Skeletal muscle tissue (tissue), 4 donors: ENCODE data around the gene ASPHD1. TPM values are rescaled to one million over a fixed set of nuclear protein-coding genes. Genes with fewer than 3 reads are reported as not detected.
"Not testable (repeated sequence)": the region's sequence is repeated elsewhere in the genome, so short reads cannot be mapped to it uniquely, and the experiment has no call there.

Experiments used
- H3K27ac ChIP-seq: one replicate; pipeline ENCODE4 v1.7.0; 2013; ENCODE audit warnings: mild to moderate bottlenecking, low read depth, low read length, inconsistent platforms
- H3K27me3 ChIP-seq, 3 donors: one replicate each; pipeline ENCODE4 v1.7.0; 2013; ENCODE audit warnings: low read length in 3 of 3; ENCODE audit not compliant: control insufficient read depth in 3 of 3, insufficient read depth in 3 of 3
- H3K36me3 ChIP-seq, 3 donors: one replicate each; pipeline ENCODE4 v1.7.0; 2013; ENCODE audit warnings: low read length in 3 of 3; ENCODE audit not compliant: control insufficient read depth in 3 of 3, insufficient read depth in 3 of 3
- H3K4me1 ChIP-seq, 3 donors: one replicate each; pipeline ENCODE4 v1.7.0; 2013; ENCODE audit warnings: low read length in 3 of 3, mild to moderate bottlenecking in 3 of 3; ENCODE audit not compliant: control insufficient read depth in 3 of 3, insufficient read depth in 3 of 3
- H3K4me3 ChIP-seq, 3 donors: one replicate each; pipeline ENCODE4 v1.7.0; 2013; ENCODE audit warnings: low read length in 3 of 3
- H3K9ac ChIP-seq, 3 donors: one replicate each; pipeline ENCODE4 v1.7.0; 2013; ENCODE audit warnings: low read length in 3 of 3, mild to moderate bottlenecking in 3 of 3, moderate library complexity in 2 of 3, low read depth in 1 of 3
- H3K9me3 ChIP-seq, 3 donors: one replicate each; pipeline ENCODE4 v1.7.0; 2013; ENCODE audit warnings: low read length in 3 of 3; ENCODE audit not compliant: control insufficient read depth in 3 of 3
- total RNA-seq: library from RNA; depleted of rRNA; stranded (reverse); fragments of >200 nt; gene quantifications from one replicate; pipeline ENCODE4 v1.2.3, GENCODE V29; 2014
- donor health status: Osteomylitis.

Gene ASPHD1
- total RNA-seq, 1 donor from 2014 or later: not detected

- H3K27me3 ChIP-seq: peaks cover 33 to 38% (median 37%) of the 10 kb centered on the region in 3 donors
- H3K36me3 ChIP-seq: no peaks in the 10 kb centered on the region
- peaks cover 0 to 2% (median 0%) of the 10 kb centered on the region in 3 donors for H3K9me3 ChIP-seq
- peak overlapping the region in 1 of 3 donors; percentile 13 for H3K4me3 ChIP-seq
- no peak overlapping the region for H3K27ac ChIP-seq
- H3K4me1 ChIP-seq: no peaks in the 10 kb centered on the region
- no peak overlapping the region for H3K9ac ChIP-seq
Measured at GRCh38 chr16:29876594-29877249, 23.6 kb upstream of the ASPHD1 start.

GRCh38 chr16:29877266-29877961 lies 22.9 kb upstream of the ASPHD1 start:
- Histone ChIP-seq H3K9ac (no peak overlapping the region), H3K4me1 (no peaks in the 10 kb centered on the region), H3K27ac (no peak overlapping the region), H3K4me3 (no peak overlapping the region), H3K27me3 (peaks cover 33 to 38% (median 37%) of the 10 kb centered on the region in 3 donors), H3K9me3 (peaks cover 0 to 2% (median 0%) of the 10 kb centered on the region in 3 donors), H3K36me3 (no peaks in the 10 kb centered on the region)

- Histone ChIP-seq H3K9me3 (peaks cover 0 to 2% (median 0%) of the 10 kb centered on the region in 3 donors), H3K4me3 (no peak overlapping the region), H3K27ac (no peak overlapping the region), H3K27me3 (peaks cover 33 to 38% (median 34%) of the 10 kb centered on the region in 3 donors), H3K4me1 (no peaks in the 10 kb centered on the region), H3K36me3 (no peaks in the 10 kb centered on the region), H3K9ac (no peak overlapping the region)
Measured at GRCh38 chr16:29878172-29878571, 22.1 kb upstream of the ASPHD1 start.

GRCh38 chr16:29881050-29881449 lies 19.2 kb upstream of the ASPHD1 start:
- Histone ChIP-seq H3K36me3 (no peaks in the 10 kb centered on the region), H3K9me3 (peaks cover 0 to 2% (median 0%) of the 10 kb centered on the region in 3 donors), H3K27ac (no peak overlapping the region), H3K4me1 (no peaks in the 10 kb centered on the region), H3K4me3 (no peak overlapping the region), H3K9ac (no peak overlapping the region), H3K27me3 (peaks cover 28 to 30% (median 29%) of the 10 kb centered on the region in 3 donors)

GRCh38 chr16:29883987-29884386 lies 16.3 kb upstream of the ASPHD1 start:
- H3K36me3 ChIP-seq: no peaks in the 10 kb centered on the region
- H3K9ac ChIP-seq: no peak overlapping the region
- no peak overlapping the region for H3K4me3 ChIP-seq
- no peaks in the 10 kb centered on the region for H3K9me3 ChIP-seq
- no peaks in the 10 kb centered on the region for H3K4me1 ChIP-seq
- peaks cover 6 to 15% (median 9%) of the 10 kb centered on the region in 3 donors for H3K27me3 ChIP-seq
- no peak overlapping the region for H3K27ac ChIP-seq

- not testable (repeated sequence) for H3K36me3 ChIP-seq, H3K9me3 ChIP-seq, H3K9ac ChIP-seq, H3K27ac ChIP-seq, H3K4me1 ChIP-seq, H3K27me3 ChIP-seq, H3K4me3 ChIP-seq
Measured at GRCh38 chr16:29889372-29889771, 10.9 kb upstream of the ASPHD1 start.

- Histone ChIP-seq H3K9ac (no peak overlapping the region), H3K4me1 (no peaks in the 10 kb centered on the region), H3K27me3 (peaks cover 0 to 12% (median 6%) of the 10 kb centered on the region in 3 donors), H3K9me3 (no peaks in the 10 kb centered on the region), H3K4me3 (no peak overlapping the region), H3K27ac (no peak overlapping the region), H3K36me3 (no peaks in the 10 kb centered on the region)
Measured at GRCh38 chr16:29891525-29892457, 8.5 kb upstream of the ASPHD1 start.

GRCh38 chr16:29892458-29892813 lies 7.9 kb upstream of the ASPHD1 start:
- Histone ChIP-seq H3K4me1 (no peaks in the 10 kb centered on the region), H3K36me3 (no peaks in the 10 kb centered on the region), H3K27me3 (peaks cover under 1 to 19% (median 6%) of the 10 kb centered on the region in 3 donors), H3K9me3 (no peaks in the 10 kb centered on the region), H3K9ac (no peak overlapping the region), H3K27ac (no peak overlapping the region), H3K4me3 (no peak overlapping the region)

GRCh38 chr16:29893553-29893952 lies 6.7 kb upstream of the ASPHD1 start:
- no peaks in the 10 kb centered on the region for H3K4me1 ChIP-seq
- peaks cover 11 to 21% (median 14%) of the 10 kb centered on the region in 3 donors for H3K27me3 ChIP-seq
- no peak overlapping the region for H3K9ac ChIP-seq
- H3K36me3 ChIP-seq: no peaks in the 10 kb centered on the region
- no peak overlapping the region for H3K4me3 ChIP-seq
- H3K9me3 ChIP-seq: no peaks in the 10 kb centered on the region
- no peak overlapping the region for H3K27ac ChIP-seq
